ENCODE data around the gene TMEM270. TPM values are rescaled to one million over a fixed set of nuclear protein-coding genes. Genes with fewer than 3 reads are reported as not detected.
"Not testable (repeated sequence)": the region's sequence is repeated elsewhere in the genome, so short reads cannot be mapped to it uniquely, and the experiment has no call there.

TMEM270 gene
- total RNA-seq, 1 experiment from 2014 or later = not detected

DNA sequence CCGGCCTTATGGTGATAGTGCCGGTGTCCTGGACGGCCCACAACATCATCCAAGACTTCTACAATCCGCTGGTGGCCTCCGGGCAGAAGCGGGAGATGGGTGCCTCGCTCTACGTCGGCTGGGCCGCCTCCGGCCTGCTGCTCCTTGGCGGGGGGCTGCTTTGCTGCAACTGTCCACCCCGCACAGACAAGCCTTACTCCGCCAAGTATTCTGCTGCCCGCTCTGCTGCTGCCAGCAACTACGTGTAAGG is 29.4 kb upstream of the TMEM270 start:
- in situ Hi-C loops (cut with HindIII; ENCODE audit: low sequenced_read_pairs) = no loop called here
- DNase-seq (ENCODE audit: low spot score) = no peak

- DNase-seq (ENCODE audit: low spot score) = no peak
- in situ Hi-C loops (cut with HindIII; ENCODE audit: low sequenced_read_pairs) = no loop called here
These were observed 28.9 kb upstream of the TMEM270 start for GRCh38 chr7:73831834-73832651.

DNA sequence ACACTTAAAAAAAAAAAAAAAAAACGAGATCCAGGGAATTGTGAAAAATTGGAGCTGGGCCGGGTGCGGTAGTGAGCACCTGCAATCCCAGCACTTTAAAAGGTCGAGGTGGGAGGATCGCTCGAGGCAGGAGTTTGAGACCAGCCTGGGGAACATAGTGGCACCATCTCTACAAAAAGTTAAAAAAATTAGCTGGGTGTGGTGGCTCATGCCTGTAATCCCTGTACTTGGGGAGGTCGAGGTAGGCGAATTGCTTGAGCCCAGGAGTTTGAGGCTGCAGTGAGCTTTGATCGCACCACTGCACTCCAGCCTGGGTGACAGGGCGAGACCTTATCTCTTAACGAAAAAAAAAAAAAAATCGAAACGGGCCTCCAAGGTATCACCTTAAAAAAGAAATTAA is 28.2 kb upstream of the TMEM270 start:
- DNase-seq (ENCODE audit: low spot score) = no peak
- in situ Hi-C loops (cut with HindIII; ENCODE audit: low sequenced_read_pairs) = no loop called here

GRCh38 chr7:73833251-73833919 is 27.6 kb upstream of the TMEM270 start:
- in situ Hi-C loops (cut with HindIII; ENCODE audit: low sequenced_read_pairs) = no loop called here
- DNase-seq (ENCODE audit: low spot score) = no peak

- no peak for DNase-seq (ENCODE audit: low spot score)
- in situ Hi-C loops (cut with HindIII; ENCODE audit: low sequenced_read_pairs) = no loop called here
These were observed 26.2 kb upstream of the TMEM270 start for GRCh38 chr7:73834626-73835191.

DNA sequence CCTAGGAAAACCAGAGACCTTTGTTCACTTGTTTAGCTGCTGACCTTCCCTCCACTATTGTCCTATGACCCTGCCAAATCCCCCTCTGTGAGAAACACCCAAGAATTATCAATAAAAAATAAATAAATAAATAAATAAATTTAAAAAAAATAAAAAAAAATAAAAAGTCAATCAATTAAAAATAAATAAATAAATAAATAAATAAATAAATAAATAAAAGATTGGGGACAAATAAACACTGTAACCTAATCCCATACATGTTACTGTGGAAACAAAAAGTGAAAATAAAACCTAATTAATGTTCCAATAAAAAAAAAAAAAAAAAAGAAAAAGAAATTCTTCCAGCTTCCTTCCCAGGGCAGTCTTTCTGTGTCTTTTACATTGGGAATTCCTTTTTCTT is 23.8 kb upstream of the TMEM270 start:
- in situ Hi-C loops (cut with HindIII; ENCODE audit: low sequenced_read_pairs); DNase-seq (ENCODE audit: low spot score): not testable (repeated sequence)

DNA sequence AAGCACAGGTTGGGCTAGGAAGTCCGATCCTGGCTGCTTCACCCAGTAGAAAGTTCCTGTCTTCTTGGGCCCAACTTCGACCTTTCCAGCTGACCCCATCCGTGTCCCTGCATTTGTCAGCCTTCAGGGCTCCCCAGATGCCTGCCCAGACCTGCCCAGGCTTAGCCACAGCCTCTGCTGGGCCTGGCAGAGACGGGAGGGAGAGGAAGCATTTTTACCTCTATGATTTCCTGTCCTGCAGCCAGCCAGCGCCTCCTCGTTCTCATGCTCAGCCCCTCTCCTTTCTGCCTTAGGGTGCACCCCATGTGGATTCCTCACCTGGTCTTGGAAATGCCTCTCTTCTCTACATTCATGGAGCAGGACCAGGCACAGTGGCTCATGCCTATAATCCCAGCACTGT is 22.3 kb upstream of the TMEM270 start:
- in situ Hi-C loops (cut with HindIII; ENCODE audit: low sequenced_read_pairs) = no loop called here
- DNase-seq (ENCODE audit: low spot score) = no peak

DNA sequence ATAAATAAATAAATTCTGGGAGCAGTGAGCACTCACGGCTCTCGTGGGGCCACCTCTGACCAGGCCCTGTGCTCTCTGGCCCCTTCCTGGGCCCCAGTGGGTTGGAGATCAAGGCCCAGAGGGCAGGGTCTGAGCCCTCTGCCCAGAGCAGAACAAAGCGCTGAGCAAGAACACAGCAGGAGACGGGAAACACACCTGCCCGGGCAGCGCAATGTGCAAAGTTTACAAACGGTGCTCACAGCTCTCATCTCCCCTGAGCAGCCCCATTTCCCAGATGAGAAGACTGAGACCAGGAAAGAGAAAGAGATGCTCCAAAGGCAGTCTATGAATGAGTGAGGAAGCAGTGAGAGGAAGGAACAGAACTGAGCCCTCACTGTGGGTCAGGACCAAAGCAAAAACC is 21.7 kb upstream of the TMEM270 start:
- in situ Hi-C loops (cut with HindIII; ENCODE audit: low sequenced_read_pairs) = no loop called here
- DNase-seq (ENCODE audit: low spot score) = no peak

GRCh38 chr7:73839743-73840714 is 20.9 kb upstream of the TMEM270 start:
- DNase-seq (ENCODE audit: low spot score) = no peak
- in situ Hi-C loops (cut with HindIII; ENCODE audit: low sequenced_read_pairs) = no loop called here

GRCh38 chr7:73840715-73841379 is 20.1 kb upstream of the TMEM270 start:
- no peak for DNase-seq (ENCODE audit: low spot score)
- in situ Hi-C loops (cut with HindIII; ENCODE audit: low sequenced_read_pairs) = no loop called here

GRCh38 chr7:73841689-73842066 is 19.3 kb upstream of the TMEM270 start:
- in situ Hi-C loops (cut with HindIII; ENCODE audit: low sequenced_read_pairs) = no loop called here
- no peak for DNase-seq (ENCODE audit: low spot score)

- in situ Hi-C loops (cut with HindIII; ENCODE audit: low sequenced_read_pairs) = no loop called here
- peak; percentile 95 for DNase-seq (ENCODE audit: low spot score)
These were observed 18.6 kb upstream of the TMEM270 start, which contains the start of gene METTL27 for GRCh38 chr7:73842067-73842976. TSS of gene METTL27 (minus strand) at chr7:73842516. CDS start at chr7:73842140, 376 bp downstream.

DNA sequence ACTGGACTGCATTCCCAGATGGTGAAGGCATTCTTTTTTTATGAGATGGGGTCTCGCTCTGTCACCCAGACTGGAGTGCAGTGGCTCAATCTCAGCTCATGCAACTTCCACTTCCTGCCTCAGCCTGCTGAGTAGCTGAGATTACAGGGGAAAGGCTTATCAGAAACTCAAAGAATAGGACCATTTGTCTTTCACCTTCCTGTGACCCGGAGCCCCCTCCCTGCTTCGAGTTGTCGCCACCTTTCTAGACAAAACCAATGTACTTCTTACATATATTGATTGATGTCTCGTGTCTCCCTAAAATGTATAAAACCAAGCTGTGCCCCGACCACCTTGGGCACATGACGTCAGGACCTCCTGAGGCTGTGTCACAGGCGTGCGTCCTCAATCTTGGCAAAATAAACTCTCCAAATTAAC is 16.8 kb upstream of the TMEM270 start:
- no peak for DNase-seq (ENCODE audit: low spot score)

DNA sequence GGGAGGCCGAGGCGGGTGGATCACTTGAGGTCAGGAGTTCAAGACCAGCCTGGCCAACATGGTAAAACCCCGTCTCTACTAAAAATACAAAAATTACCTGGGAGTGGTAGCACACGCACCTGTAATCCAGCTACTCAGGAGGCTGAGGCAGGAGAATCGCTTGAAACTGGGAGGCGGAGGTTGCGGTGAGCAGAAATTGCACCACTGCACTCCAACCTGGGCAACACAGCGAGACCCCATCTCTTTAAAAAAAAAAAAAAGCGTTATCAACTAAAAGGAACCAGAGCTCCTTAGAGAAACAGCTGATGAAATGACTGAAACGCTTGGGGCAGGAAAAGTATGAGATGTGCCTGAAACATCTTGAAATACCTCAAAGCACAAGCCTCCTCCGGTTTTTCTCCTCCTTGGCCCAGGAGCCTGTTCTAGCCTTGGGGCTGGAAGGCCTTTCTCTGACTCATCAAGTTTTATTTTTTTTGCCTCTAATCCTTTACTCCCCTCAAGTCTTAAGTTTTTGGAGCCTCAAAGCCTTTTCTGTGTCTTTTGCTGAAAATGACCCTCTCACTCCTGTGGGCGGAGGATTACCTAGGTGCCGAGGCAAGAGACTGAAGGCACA is 16.0 kb upstream of the TMEM270 start:
- no peak for DNase-seq (ENCODE audit: low spot score)
- in situ Hi-C loops (cut with HindIII; ENCODE audit: low sequenced_read_pairs) = no loop called here

More for the DNA sequence above, 16.8 kb upstream of the TMEM270 start:
- in situ Hi-C loops (cut with HindIII; ENCODE audit: low sequenced_read_pairs) = no loop called here

DNA sequence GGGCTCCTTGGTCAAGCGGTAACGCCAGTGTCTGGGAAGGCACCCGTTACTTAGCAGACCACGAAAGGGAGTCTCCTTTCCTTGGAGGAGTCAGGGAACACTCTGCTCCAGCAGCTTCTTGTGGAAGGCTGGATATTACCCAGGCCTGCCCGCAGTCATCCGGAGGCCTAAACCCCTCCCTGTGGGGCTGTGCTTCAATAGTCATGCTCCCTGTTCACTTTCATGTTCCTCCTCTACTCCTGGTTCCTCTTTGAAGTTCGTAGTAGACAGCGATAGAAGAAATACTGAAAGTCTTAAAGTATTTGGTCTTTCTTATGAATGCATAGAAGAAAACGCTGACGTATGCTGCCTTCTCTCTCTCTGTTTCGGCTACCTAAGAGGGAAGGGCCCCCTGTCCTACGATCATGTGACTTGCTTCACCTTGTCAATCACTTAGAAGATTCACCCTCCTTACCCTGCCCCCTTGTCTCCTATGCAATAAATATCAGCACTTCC is 15.2 kb upstream of the TMEM270 start:
- in situ Hi-C loops (cut with HindIII; ENCODE audit: low sequenced_read_pairs); DNase-seq (ENCODE audit: low spot score): not testable (repeated sequence)

DNA sequence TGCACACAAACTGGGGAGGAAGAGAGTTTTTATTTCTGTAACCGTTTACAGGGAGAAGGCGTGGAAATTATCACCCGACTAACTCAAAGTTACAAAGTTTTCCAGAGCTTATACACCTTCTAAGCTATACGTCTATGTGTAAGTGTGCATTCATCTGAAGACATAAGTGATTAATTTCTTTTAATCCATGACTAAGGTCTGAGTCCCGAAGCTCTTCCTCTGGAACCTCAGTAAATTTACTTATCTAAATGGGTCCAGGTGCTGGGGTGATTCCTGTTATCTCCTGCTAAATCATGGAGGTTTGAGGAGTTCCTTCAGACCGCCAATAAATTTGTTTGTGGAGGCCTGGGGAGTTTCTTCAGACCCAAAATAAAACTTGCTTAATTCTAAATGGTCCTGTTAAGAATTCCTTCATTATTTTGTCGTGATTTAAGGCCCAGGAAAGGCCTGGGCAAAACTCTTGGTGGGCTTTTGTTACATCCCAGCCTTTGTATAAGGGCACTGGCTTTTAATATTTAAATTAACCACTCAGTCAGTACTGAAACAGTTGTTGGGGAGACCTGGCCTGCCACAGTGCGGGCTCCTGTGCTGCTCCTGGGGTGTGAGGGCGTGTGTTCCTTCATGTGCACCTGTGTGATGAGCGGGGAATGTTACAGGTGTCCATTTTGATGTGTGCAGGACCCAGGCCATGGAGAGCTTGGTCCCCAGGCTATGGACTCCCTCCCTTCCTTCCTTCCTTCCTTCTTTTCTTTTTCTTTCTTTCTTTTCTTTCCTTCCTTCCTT is 12.8 kb upstream of the TMEM270 start:
- in situ Hi-C loops (cut with HindIII; ENCODE audit: low sequenced_read_pairs) = no loop called here
- DNase-seq (ENCODE audit: low spot score) = no peak

GRCh38 chr7:73850781-73851207 is 10.2 kb upstream of the TMEM270 start:
- DNase-seq (ENCODE audit: low spot score) = no peak
- in situ Hi-C loops (cut with HindIII; ENCODE audit: low sequenced_read_pairs) = loop anchor here (25.0 kb wide), 1 partner anchor 162 kb away; no protein-coding TSS in a partner anchor
